HEK293 (cell line): ENCODE measurements around the gene MOSMO.

Source experiments
- CTCF ChIA-PET: fragments of 350-600 bp; formaldehyde crosslinking; extraction: SDS; loops from one replicate; lab custom pipeline; 2021; ENCODE audit warnings: antibody characterized with exemption; lab: Yijun Ruan, JAX
- POLR2A ChIA-PET: fragments of 300-600 bp; formaldehyde crosslinking; extraction: SDS; loops from one replicate; lab custom pipeline; 2020; ENCODE audit warnings: antibody characterized with exemption, inconsistent platforms; lab: Yijun Ruan, JAX
- H3K27ac ChIP-seq: fragments of 200-500 bp; sonication (Bioruptor generic); 2 replicates; pipeline ENCODE4 v1.5.1; 2014; ENCODE audit warnings: low read depth, low read length, control low read depth, inconsistent platforms; ENCODE audit errors: extremely low read depth
- H3K36me3 ChIP-seq, 2 experiments: fragments of 200-500 bp in 1 of 2; sonication (Bioruptor generic) in 1 of 2; 1 replicate in 1 of 2; 2 replicates in 1 of 2; pipeline ENCODE4 v1.5.1; 2014 to 2017; ENCODE audit warnings: inconsistent platforms in 2 of 2, low read length in 2 of 2; ENCODE audit not compliant: control insufficient read depth in 2 of 2, insufficient read depth in 1 of 2
- H3K4me1 ChIP-seq: fragments of 200-500 bp; sonication (Bioruptor generic); 2 replicates; pipeline ENCODE4 v1.5.1; 2014; ENCODE audit warnings: mild to moderate bottlenecking, low read length, inconsistent platforms; ENCODE audit not compliant: control insufficient read depth, insufficient read depth
- H3K4me3 ChIP-seq: 2 replicates; pipeline ENCODE4 v1.5.1; 2011; ENCODE audit warnings: low read depth, mild to moderate bottlenecking, control low read depth, low read length, moderate library complexity
- H3K9me3 ChIP-seq: fragments of 200-500 bp; sonication (Bioruptor generic); 2 replicates; pipeline ENCODE4 v1.5.1; 2014; ENCODE audit warnings: low read depth, low read length, inconsistent platforms; ENCODE audit not compliant: control insufficient read depth, insufficient read depth
- RBAK ChIP-seq: fragments of 450-650 bp; formaldehyde crosslinking; IDR thresholded peaks from 2 replicates; pipeline ENCODE4 v1.5.1; 2016; ENCODE audit warnings: missing biosample characterization, missing genetic modification characterization
- SCRT1 ChIP-seq: fragments of 450-650 bp; formaldehyde crosslinking; IDR thresholded peaks from 2 replicates; pipeline ENCODE4 v1.5.1; 2016; ENCODE audit warnings: missing biosample characterization, missing genetic modification characterization, borderline replicate concordance
- SP7 ChIP-seq: fragments of 450-650 bp; formaldehyde crosslinking; IDR thresholded peaks from 2 replicates; pipeline ENCODE4 v1.5.1; 2016; ENCODE audit warnings: missing biosample characterization, missing genetic modification characterization
- YY1 ChIP-seq: fragments of 450-650 bp; formaldehyde crosslinking; IDR thresholded peaks from 2 replicates; pipeline ENCODE4 v1.5.1; 2018; ENCODE audit warnings: missing biosample characterization, missing genetic modification characterization
- ZBTB1 ChIP-seq: fragments of 450-650 bp; formaldehyde crosslinking; IDR thresholded peaks from 2 replicates; pipeline ENCODE4 v1.5.1; 2016; ENCODE audit warnings: missing biosample characterization, missing genetic modification characterization
- ZBTB17 ChIP-seq: fragments of 450-650 bp; formaldehyde crosslinking; IDR thresholded peaks from 2 replicates; pipeline ENCODE4 v1.5.1; 2016; ENCODE audit warnings: missing biosample characterization, missing genetic modification characterization
- ZNF132 ChIP-seq: fragments of 450-650 bp; formaldehyde crosslinking; IDR thresholded peaks from 2 replicates; pipeline ENCODE4 v1.5.1; 2017; ENCODE audit warnings: missing biosample characterization, missing genetic modification characterization, borderline replicate concordance
- ZNF335 ChIP-seq: fragments of 450-650 bp; formaldehyde crosslinking; conservative IDR thresholded peaks from 2 replicates; pipeline ENCODE4 v1.5.1; 2016; ENCODE audit warnings: missing biosample characterization, missing genetic modification characterization
- ZNF391 ChIP-seq: fragments of 450-650 bp; formaldehyde crosslinking; IDR thresholded peaks from 2 replicates; pipeline ENCODE4 v1.5.1; 2016; ENCODE audit warnings: low read depth, missing biosample characterization, missing genetic modification characterization, borderline replicate concordance
- ZNF394 ChIP-seq: fragments of 450-650 bp; formaldehyde crosslinking; IDR thresholded peaks from 2 replicates; pipeline ENCODE4 v1.5.1; 2016; ENCODE audit warnings: missing biosample characterization, missing genetic modification characterization, mild to moderate bottlenecking, moderate library complexity, borderline replicate concordance
- ZNF416 ChIP-seq: fragments of 450-650 bp; formaldehyde crosslinking; IDR thresholded peaks from 2 replicates; pipeline ENCODE4 v1.5.1; 2016; ENCODE audit warnings: missing biosample characterization, missing genetic modification characterization
- ZNF433 ChIP-seq: fragments of 450-650 bp; formaldehyde crosslinking; IDR thresholded peaks from 2 replicates; pipeline ENCODE4 v1.5.1; 2016; ENCODE audit warnings: missing biosample characterization, missing genetic modification characterization, low read depth
- ZNF530 ChIP-seq: fragments of 450-650 bp; formaldehyde crosslinking; IDR thresholded peaks from 2 replicates; pipeline ENCODE4 v1.5.1; 2016; ENCODE audit warnings: low read depth, missing biosample characterization, missing genetic modification characterization
- ZNF548 ChIP-seq: fragments of 450-650 bp; formaldehyde crosslinking; IDR thresholded peaks from 2 replicates; pipeline ENCODE4 v1.5.1; 2016; ENCODE audit warnings: missing biosample characterization, missing genetic modification characterization
- ZNF560 ChIP-seq: fragments of 450-650 bp; formaldehyde crosslinking; IDR thresholded peaks from 2 replicates; pipeline ENCODE4 v1.5.1; 2017; ENCODE audit warnings: missing biosample characterization, missing genetic modification characterization, borderline replicate concordance
- ZNF600 ChIP-seq: fragments of 450-650 bp; formaldehyde crosslinking; IDR thresholded peaks from 2 replicates; pipeline ENCODE4 v1.5.1; 2016; ENCODE audit warnings: missing biosample characterization, missing genetic modification characterization
- ZNF626 ChIP-seq: fragments of 450-650 bp; sonication (Bioruptor Pico); formaldehyde crosslinking; IDR thresholded peaks from 2 replicates; pipeline ENCODE4 v1.5.1; 2018; ENCODE audit warnings: missing biosample characterization, missing genetic modification characterization, inconsistent platforms
- ZNF629 ChIP-seq: fragments of 450-650 bp; formaldehyde crosslinking; IDR thresholded peaks from 2 replicates; pipeline ENCODE4 v1.5.1; 2017; ENCODE audit warnings: missing biosample characterization, missing genetic modification characterization
- ZNF660 ChIP-seq: fragments of 450-650 bp; IDR thresholded peaks from 2 replicates; pipeline ENCODE4 v1.5.1; 2018; ENCODE audit warnings: missing biosample characterization, mild to moderate bottlenecking, missing genetic modification characterization
- ZNF677 ChIP-seq: fragments of 450-650 bp; IDR thresholded peaks from 2 replicates; pipeline ENCODE4 v1.5.0; 2018; ENCODE audit warnings: missing biosample characterization, mild to moderate bottlenecking, missing genetic modification characterization, moderate library complexity
- ZNF792 ChIP-seq: fragments of 450-650 bp; formaldehyde crosslinking; IDR thresholded peaks from 2 replicates; pipeline ENCODE4 v1.5.1; 2016; ENCODE audit warnings: missing biosample characterization, missing genetic modification characterization
- ZSCAN30 ChIP-seq: fragments of 450-650 bp; IDR thresholded peaks from 2 replicates; pipeline ENCODE4 v1.5.1; 2018; ENCODE audit warnings: missing biosample characterization, mild to moderate bottlenecking, missing genetic modification characterization, moderate library complexity
- TF ChIP-seq, protein P1 (sequence below): fragments of 450-650 bp; formaldehyde crosslinking; IDR thresholded peaks from 2 replicates; pipeline ENCODE4 v1.5.1; 2016; ENCODE audit warnings: missing biosample characterization, missing genetic modification characterization
- TF ChIP-seq, protein P2 (sequence below): fragments of 450-650 bp; formaldehyde crosslinking; IDR thresholded peaks from 2 replicates; pipeline ENCODE4 v1.5.1; 2017; ENCODE audit warnings: missing biosample characterization, missing genetic modification characterization
- TF ChIP-seq, protein P3 (sequence below): fragments of 450-650 bp; formaldehyde crosslinking; IDR thresholded peaks from 2 replicates; pipeline ENCODE4 v1.5.1; 2016; ENCODE audit warnings: missing biosample characterization, missing genetic modification characterization
- TF ChIP-seq, protein P4 (sequence below): fragments of 450-650 bp; formaldehyde crosslinking; IDR thresholded peaks from 2 replicates; pipeline ENCODE4 v1.5.1; 2016; ENCODE audit warnings: missing biosample characterization, missing genetic modification characterization
- TF ChIP-seq, protein P5 (sequence below): fragments of 450-650 bp; formaldehyde crosslinking; IDR thresholded peaks from 2 replicates; pipeline ENCODE4 v1.5.1; 2016; ENCODE audit warnings: missing biosample characterization, missing genetic modification characterization
- TF ChIP-seq, protein P6 (sequence below): fragments of 450-650 bp; formaldehyde crosslinking; IDR thresholded peaks from 2 replicates; pipeline ENCODE4 v1.5.1; 2016; ENCODE audit warnings: missing biosample characterization, missing genetic modification characterization

The MOSMO gene

DNA sequence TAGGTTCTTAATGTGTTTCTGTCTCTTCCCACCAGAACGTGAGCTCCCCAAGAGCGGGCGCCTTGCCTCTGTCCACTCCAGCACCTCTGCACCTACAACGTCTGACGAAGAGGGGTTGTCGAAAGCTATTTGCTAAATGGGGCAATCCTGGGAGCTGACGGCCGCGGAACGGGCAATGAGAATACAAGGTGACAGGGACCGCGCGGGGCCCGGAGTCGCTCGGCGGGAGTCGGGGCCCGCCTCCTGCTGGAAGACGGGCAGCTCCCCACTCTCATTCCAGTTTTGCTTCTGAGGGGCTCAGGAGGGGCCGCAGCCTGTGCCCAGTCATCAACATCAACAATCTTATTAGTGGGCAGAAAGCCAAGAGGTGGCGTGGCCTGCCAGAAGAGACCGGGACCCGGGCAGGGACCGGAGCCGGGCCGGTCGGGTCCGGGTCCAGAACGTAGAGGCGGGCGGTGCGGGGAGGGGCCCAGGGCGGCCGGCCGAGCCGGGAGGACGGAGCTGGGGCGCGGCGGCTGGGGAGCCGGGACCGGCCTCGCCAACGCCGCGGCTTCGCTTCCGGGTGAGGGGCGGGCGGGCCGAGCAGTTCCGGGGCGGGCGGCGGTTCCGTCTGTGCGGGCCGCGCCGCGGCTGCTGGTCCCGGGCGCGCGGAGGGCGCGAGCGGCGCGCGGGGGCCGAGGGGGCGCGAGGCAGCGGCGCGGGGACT, at the start of gene MOSMO:
Gene MOSMO (plus strand): TSS at position 603 of the 706 bp plus-strand sequence. CDS start 191 bp downstream, outside the sequence.
- Histone ChIP-seq H3K36me3 (no peaks in the 10 kb centered on the region), H3K4me1 (peaks cover 5% of the 10 kb centered on the region), H3K4me3 (peak within 1 kb of the TSS; percentile 97), H3K27ac (peak within 1 kb of the TSS; percentile 86), H3K9me3 (no peaks in the 10 kb centered on the region)
- CTCF ChIA-PET = interaction anchor here (0.6 to 20.3 kb wide), 5 partner anchors 9 to 181 kb away, joined by 3 to 302 read pairs (median 4); no protein-coding TSS in a partner anchor
- POLR2A ChIA-PET = interaction anchor here (1.0 to 1.4 kb wide), 9 partner anchors 9 to 132 kb away, joined by 3 to 8 read pairs (median 3); partner anchors contain the start of gene UQCRC2
- TF ChIP-seq ZNF626 (tag by site-specific recombination) (no peak), ZNF560 (tag by site-specific recombination) (no peak), SP7 (peak; percentile 32; the same call in 1 of the 2 replicates), ZNF530 (tag by site-specific recombination) (no peak), SCRT1 (no peak), ZNF335 (tag by site-specific recombination) (peak; percentile 43), ZNF394 (tag by site-specific recombination) (no peak), RBAK (tag by site-specific recombination) (no peak), ZNF792 (tag by site-specific recombination) (no peak), YY1 (0 out of 2 replicates have a peak, but pooled peaks have one; percentile 5), ZNF548 (no peak), ZBTB17 (tag by site-specific recombination) (peak; percentile 49), ZNF677 (no peak), ZNF391 (0 out of 2 replicates have a peak, but pooled peaks have one; percentile 41), ZNF600 (peak; percentile 45; the same call in 1 of the 2 replicates), ZNF433 (tag by site-specific recombination) (no peak), ZNF416 (tag by site-specific recombination) (no peak), ZNF629 (tag by site-specific recombination) (peak; percentile 34; the same call in 1 of the 2 replicates), ZBTB1 (tag by site-specific recombination) (no peak), ZNF660 (tag by site-specific recombination) (peak; percentile 81), ZNF132 (no peak), ZSCAN30 (tag by site-specific recombination) (0 out of 2 replicates have a peak, but pooled peaks have one; percentile 25)
- TF ChIP-seq, protein P1, sequence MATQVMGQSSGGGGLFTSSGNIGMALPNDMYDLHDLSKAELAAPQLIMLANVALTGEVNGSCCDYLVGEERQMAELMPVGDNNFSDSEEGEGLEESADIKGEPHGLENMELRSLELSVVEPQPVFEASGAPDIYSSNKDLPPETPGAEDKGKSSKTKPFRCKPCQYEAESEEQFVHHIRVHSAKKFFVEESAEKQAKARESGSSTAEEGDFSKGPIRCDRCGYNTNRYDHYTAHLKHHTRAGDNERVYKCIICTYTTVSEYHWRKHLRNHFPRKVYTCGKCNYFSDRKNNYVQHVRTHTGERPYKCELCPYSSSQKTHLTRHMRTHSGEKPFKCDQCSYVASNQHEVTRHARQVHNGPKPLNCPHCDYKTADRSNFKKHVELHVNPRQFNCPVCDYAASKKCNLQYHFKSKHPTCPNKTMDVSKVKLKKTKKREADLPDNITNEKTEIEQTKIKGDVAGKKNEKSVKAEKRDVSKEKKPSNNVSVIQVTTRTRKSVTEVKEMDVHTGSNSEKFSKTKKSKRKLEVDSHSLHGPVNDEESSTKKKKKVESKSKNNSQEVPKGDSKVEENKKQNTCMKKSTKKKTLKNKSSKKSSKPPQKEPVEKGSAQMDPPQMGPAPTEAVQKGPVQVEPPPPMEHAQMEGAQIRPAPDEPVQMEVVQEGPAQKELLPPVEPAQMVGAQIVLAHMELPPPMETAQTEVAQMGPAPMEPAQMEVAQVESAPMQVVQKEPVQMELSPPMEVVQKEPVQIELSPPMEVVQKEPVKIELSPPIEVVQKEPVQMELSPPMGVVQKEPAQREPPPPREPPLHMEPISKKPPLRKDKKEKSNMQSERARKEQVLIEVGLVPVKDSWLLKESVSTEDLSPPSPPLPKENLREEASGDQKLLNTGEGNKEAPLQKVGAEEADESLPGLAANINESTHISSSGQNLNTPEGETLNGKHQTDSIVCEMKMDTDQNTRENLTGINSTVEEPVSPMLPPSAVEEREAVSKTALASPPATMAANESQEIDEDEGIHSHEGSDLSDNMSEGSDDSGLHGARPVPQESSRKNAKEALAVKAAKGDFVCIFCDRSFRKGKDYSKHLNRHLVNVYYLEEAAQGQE (tag by site-specific recombination) = peak; percentile 91
- TF ChIP-seq, protein P2, sequence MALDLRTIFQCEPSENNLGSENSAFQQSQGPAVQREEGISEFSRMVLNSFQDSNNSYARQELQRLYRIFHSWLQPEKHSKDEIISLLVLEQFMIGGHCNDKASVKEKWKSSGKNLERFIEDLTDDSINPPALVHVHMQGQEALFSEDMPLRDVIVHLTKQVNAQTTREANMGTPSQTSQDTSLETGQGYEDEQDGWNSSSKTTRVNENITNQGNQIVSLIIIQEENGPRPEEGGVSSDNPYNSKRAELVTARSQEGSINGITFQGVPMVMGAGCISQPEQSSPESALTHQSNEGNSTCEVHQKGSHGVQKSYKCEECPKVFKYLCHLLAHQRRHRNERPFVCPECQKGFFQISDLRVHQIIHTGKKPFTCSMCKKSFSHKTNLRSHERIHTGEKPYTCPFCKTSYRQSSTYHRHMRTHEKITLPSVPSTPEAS (tag by site-specific recombination) = no peak
- TF ChIP-seq, protein P3, sequence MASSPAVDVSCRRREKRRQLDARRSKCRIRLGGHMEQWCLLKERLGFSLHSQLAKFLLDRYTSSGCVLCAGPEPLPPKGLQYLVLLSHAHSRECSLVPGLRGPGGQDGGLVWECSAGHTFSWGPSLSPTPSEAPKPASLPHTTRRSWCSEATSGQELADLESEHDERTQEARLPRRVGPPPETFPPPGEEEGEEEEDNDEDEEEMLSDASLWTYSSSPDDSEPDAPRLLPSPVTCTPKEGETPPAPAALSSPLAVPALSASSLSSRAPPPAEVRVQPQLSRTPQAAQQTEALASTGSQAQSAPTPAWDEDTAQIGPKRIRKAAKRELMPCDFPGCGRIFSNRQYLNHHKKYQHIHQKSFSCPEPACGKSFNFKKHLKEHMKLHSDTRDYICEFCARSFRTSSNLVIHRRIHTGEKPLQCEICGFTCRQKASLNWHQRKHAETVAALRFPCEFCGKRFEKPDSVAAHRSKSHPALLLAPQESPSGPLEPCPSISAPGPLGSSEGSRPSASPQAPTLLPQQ (tag by site-specific recombination) = peak; percentile 58; the same call in 1 of the 2 replicates
- TF ChIP-seq, protein P4, sequence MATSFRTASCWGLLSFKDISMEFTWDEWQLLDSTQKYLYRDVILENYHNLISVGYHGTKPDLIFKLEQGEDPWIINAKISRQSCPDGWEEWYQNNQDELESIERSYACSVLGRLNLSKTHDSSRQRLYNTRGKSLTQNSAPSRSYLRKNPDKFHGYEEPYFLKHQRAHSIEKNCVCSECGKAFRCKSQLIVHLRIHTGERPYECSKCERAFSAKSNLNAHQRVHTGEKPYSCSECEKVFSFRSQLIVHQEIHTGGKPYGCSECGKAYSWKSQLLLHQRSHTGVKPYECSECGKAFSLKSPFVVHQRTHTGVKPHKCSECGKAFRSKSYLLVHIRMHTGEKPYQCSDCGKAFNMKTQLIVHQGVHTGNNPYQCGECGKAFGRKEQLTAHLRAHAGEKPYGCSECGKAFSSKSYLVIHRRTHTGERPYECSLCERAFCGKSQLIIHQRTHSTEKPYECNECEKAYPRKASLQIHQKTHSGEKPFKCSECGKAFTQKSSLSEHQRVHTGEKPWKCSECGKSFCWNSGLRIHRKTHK (tag by site-specific recombination) = no peak
- TF ChIP-seq, protein P5, sequence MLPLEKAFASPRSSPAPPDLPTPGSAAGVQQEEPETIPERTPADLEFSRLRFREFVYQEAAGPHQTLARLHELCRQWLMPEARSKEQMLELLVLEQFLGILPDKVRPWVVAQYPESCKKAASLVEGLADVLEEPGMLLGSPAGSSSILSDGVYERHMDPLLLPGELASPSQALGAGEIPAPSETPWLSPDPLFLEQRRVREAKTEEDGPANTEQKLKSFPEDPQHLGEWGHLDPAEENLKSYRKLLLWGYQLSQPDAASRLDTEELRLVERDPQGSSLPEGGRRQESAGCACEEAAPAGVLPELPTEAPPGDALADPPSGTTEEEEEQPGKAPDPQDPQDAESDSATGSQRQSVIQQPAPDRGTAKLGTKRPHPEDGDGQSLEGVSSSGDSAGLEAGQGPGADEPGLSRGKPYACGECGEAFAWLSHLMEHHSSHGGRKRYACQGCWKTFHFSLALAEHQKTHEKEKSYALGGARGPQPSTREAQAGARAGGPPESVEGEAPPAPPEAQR (tag by site-specific recombination) = no peak
- TF ChIP-seq, protein P6, sequence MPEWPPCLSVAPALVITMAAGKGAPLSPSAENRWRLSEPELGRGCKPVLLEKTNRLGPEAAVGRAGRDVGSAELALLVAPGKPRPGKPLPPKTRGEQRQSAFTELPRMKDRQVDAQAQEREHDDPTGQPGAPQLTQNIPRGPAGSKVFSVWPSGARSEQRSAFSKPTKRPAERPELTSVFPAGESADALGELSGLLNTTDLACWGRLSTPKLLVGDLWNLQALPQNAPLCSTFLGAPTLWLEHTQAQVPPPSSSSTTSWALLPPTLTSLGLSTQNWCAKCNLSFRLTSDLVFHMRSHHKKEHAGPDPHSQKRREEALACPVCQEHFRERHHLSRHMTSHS (tag by site-specific recombination) = no peak
